GM19240 (cell line): ENCODE measurements around the gene CLSTN2.
A peak's percentile ranks its signal among the peaks of the same experiment; 100 is the strongest.

Experiments
- DNase-seq: peaks from one replicate; pipeline ENCODE4 v3.0.0; 2011; ENCODE audit warnings: low spot score; ENCODE audit not compliant: insufficient read length

The CLSTN2 gene

GRCh38 chr3:140145528-140145927 lies 210.5 kb downstream of the CLSTN2 start:
- no peak for DNase-seq

DNA sequence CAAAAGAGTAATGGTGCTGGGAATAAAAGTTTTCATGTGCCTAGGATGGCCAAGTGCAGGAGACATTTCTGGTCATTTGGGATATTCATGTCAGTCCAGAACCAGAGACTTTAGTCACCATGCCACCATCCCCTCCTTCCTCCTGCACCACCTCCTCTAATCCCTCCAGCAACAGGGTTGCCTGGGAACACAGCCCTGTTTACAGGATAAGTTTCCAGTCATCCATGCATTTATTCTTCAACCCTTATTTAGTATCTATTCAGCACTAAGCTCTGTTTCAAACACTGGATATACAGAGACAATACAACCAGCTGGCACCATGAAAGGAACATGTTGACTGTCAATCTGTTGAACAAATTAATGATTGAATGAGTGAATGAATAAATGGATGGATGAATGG lies 211.7 kb downstream of the CLSTN2 start:
- no peak for DNase-seq

DNA sequence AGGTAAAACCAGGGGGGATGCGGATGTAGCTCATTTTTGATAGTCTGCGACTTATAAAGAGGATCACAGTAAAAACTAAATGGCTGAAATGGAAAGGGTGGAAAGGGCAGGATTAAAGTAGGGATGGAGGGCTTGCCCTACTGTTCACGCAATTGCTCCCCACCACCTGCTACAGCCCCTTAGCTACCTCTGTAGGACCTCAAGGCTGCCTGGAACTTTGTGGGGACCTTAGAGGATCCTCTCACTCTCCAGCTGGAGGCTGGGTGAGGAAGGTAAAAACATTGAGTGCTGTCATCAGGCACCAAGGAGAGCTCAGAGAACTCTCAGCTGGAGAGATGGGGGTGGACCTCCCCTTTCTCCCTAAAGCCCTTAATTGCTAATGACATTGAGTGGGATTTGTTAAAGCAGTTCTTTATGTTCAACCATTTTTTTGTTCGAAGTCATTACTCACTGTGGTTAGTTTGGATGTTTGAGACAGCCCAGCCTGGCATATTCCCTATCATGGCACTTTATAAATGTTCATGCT lies 213.0 kb downstream of the CLSTN2 start:
- no peak for DNase-seq

- no peak for DNase-seq
Measured at GRCh38 chr3:140148824-140149390, 213.9 kb downstream of the CLSTN2 start.

DNA sequence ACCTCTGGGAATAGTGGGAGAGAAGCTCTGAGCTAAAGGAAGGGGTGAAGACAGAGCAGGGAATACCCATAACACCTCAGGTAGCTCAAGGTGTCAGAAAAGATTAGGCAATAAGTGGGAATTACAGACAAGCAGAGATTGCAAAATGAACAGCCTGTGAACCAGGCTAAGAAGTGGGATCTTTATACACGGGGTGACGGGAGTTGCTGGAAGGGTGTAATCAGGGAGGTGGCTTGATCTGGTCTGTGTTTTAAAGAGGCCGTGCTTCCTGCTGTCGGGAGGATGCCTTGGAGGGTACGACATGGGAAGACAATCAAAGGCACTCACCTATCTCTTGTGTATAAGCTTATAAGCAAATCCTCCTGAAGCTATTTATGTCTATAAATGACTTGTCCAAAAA lies 216.3 kb downstream of the CLSTN2 start:
- DNase-seq = no peak

DNA sequence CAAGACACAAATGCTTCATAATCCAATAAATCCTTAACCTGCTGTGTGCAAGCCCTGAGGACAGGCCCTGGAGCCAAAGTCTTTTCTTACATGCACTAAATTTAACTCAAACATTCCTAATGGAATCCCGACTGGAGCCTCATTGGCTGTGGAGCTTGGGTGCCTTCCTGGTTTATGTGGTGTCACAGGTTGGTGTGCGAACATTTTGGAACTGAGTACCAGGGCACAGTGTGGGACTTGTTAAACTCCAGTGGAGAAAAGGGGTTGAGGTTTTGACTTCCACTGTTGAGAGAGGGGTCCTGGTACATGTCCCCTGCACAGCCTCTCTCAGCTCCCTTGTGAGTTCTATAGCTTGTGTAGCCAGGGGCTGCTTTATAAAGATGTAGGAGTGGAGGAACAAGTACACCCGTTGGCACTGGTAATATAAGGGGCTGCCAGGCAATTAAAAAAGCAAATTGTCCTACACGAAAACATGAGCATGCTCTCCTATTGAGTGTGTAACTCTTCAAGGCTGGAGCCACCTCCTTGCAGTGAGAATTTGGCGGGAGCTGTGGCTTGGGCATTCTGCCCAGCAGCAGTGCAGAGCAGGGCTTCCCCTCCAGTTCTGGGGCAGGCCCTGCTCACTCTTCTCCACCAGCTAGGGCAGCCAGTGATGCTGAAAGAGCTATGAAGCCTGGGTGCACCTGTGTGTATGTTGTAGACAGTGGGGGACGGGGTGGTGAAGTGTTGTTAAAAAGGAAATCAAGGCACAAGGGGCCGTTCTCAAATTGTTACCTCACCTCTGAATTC lies 218.1 kb downstream of the CLSTN2 start:
- DNase-seq = no peak

- DNase-seq = no peak
Measured at GRCh38 chr3:140153736-140154135, 218.8 kb downstream of the CLSTN2 start.

GRCh38 chr3:140157161-140157560 lies 222.2 kb downstream of the CLSTN2 start:
- no peak for DNase-seq

- no peak for DNase-seq
Measured at GRCh38 chr3:140159646-140160045, 224.7 kb downstream of the CLSTN2 start.

GRCh38 chr3:140160553-140160952 lies 225.6 kb downstream of the CLSTN2 start:
- no peak for DNase-seq

DNA sequence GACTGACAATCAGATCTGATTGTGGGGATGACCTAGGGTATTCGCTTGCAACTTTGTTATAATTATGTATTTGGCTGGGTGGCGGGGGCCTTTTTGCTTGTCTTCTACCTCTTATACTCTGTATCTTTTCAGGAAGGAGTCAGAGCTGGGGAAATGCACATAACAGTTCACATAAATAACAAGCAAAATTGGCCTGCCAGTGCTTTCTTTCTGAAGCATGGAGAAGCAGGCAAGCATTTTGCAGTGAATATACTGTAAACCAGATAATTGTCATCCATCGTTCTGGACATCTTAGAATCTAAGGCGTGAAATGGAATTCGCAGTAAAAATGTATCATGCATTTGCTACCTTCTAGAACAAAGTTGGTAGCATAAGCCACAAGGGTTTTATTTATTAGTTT lies 227.6 kb downstream of the CLSTN2 start:
- DNase-seq = no peak

GRCh38 chr3:140163159-140163763 lies 228.3 kb downstream of the CLSTN2 start:
- no peak for DNase-seq

- no peak for DNase-seq
Measured at GRCh38 chr3:140164156-140164555, 229.2 kb downstream of the CLSTN2 start.

DNA sequence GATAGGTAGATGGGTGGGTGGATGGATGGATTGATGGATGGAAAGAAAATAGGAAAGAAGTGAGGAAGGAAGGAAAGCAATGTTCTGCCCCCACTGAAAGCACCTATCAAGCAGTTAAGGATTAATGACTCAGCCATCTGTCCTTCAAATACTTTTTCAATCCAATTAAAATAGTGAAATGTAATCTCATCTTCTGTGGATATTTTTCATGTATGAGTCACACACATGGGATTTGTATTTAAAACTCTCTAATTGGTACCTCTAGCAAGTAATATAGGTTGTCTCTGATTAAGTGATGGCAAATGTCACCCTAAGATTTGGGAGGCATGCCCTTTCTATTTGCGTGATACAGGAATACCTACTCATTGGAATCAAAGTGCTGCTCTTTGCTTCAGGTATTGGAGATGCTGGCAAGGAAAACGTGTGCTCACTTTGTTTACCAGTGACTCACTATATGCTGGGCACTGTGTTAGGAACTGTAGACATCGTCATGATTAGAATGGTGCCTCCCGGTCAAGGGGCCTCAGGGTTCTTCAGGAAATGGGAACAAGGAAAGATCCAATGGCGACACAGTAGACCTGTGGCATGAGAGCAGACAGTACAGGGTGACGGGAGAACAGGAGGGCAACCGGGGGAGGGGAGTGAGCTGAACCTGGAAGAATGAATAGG lies 230.1 kb downstream of the CLSTN2 start:
- DNase-seq = no peak

GRCh38 chr3:140165781-140166180 lies 230.8 kb downstream of the CLSTN2 start:
- DNase-seq = no peak

DNA sequence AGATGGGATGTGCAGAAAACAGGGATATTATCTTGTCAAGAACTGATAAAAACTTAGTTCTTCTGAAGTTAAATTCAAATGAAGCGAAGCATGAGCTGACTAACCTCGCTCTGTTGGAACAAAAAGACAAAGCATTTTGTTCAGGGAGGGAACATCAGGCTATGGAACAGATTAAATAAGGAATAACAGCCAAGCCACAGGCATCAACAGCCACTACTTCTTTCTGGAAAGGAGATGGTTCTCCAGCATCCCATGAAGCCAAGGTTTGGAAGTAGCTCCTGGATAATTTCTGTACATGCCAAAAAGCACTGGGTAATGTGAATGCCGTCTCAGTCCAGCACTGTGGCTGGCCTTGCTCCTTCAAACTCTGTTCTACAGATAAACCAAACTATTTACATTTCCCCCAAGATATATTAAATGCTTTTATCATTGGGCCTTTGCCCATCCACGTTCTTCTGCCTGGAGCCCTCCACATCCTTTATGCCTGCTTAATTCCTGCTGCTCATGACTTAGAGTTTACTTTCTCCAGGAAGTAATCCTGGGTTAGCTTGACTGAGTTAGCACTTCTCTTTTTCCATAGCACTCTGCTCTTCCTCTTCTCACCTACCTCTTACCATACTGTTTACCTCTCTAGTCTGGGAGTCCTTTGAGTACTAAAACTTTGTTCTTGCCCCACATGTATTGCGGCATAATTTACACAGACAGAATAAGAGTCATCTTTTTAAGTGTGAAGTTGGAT lies 232.0 kb downstream of the CLSTN2 start:
- no peak for DNase-seq

- no peak for DNase-seq
Measured at GRCh38 chr3:140167600-140168281, 232.8 kb downstream of the CLSTN2 start.

GRCh38 chr3:140170612-140171011 lies 235.6 kb downstream of the CLSTN2 start:
- peak; percentile 28 for DNase-seq

DNA sequence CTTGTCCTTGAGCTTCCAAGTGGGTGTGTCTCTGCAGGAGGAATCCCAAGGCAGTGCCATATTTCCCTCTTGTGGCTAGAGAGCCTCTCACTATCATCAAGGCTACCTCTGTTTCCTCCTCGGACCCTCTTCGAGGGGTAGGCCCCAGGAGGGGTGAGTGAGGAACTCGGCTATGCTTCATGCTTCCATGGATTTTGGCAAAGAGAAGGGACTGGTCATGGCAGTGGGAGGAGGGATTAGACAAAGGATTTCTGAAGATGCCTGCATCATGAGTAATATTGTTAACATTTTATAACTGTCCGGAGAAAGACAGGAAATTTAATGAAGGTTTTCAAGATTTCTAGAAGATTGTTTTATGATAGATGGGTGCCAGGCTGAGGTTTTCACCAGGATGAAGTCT lies 241.5 kb downstream of the CLSTN2 start:
- no peak for DNase-seq

DNA sequence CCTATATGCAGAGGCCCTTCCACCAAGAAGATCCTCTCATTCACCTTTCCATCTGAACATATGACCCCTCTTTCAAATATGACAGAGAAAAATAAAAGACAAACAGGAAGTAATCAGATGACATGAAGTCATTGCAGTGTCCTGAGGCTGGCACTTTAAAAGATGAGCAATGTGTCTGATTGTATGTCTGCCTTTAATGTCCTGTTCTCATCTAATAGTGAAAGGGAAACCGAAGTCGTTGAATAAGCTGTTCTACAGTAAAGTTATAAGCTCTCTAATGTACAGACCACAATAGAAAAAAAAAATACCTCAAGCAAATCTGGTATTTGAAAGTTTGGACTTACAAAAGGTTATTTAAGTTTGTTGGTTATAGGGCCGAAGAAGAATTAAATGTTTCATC lies 243.0 kb downstream of the CLSTN2 start:
- DNase-seq = no peak

- DNase-seq = no peak
Measured at GRCh38 chr3:140178482-140178881, 243.5 kb downstream of the CLSTN2 start.
